OCI-LY3 (cell line): ENCODE results near the gene MUC6.

Experiments
- H2AFZ ChIP-seq: fragments of 200-600, 300-600 bp; shearing (Covaris generic); 2 replicates; pipeline ENCODE4 v1.6.0; 2014; ENCODE audit warnings: antibody characterized with exemption, low read depth, low read length
- H3K27ac ChIP-seq: fragments of 200-600, 300-600 bp; sonication (generic); 2 replicates; pipeline ENCODE4 v1.5.1; 2014; ENCODE audit warnings: mild to moderate bottlenecking, low read length, moderate library complexity, mixed read lengths
- H3K27me3 ChIP-seq: fragments of 200-600, 300-600 bp; sonication (generic); 2 replicates; pipeline ENCODE4 v1.6.1; 2014; ENCODE audit warnings: low read depth, low read length, mixed read lengths
- H3K36me3 ChIP-seq: fragments of 200-600, 300-600 bp; sonication (generic); replicated peaks from 2 replicates; pipeline ENCODE3; 2014; ENCODE audit warnings: low read depth, low read length, mixed read lengths
- H3K4me1 ChIP-seq: fragments of 300-600, 200-600 bp; sonication (generic); 2 replicates; pipeline ENCODE4 v1.6.1; 2014; ENCODE audit warnings: low read length, mixed read lengths
- H3K4me2 ChIP-seq: fragments of 200-600, 300-600 bp; sonication (generic); 2 replicates; pipeline ENCODE4 v1.6.1; 2014; ENCODE audit warnings: low read length, mixed read lengths
- H3K4me3 ChIP-seq: fragments of 300-600, 200-600 bp; sonication (generic); 2 replicates; pipeline ENCODE4 v1.5.1; 2014; ENCODE audit warnings: antibody characterized with exemption, mild to moderate bottlenecking, low read length, moderate library complexity
- H3K79me2 ChIP-seq: fragments of 300-600, 200-600 bp; shearing (Covaris generic); 2 replicates; pipeline ENCODE4 v1.6.1; 2014; ENCODE audit warnings: mild to moderate bottlenecking, low read length, mixed read lengths
- H3K9ac ChIP-seq: fragments of 300-600, 200-600 bp; shearing (Covaris generic); 2 replicates; pipeline ENCODE4 v1.6.0; 2014; ENCODE audit warnings: mild to moderate bottlenecking, low read length, moderate library complexity
- H3K9me3 ChIP-seq: fragments of 200-600, 300-600 bp; shearing (Covaris generic); 2 replicates; pipeline ENCODE4 v1.6.1; 2014; ENCODE audit warnings: low read length, mixed read lengths; ENCODE audit not compliant: insufficient read depth
- H4K20me1 ChIP-seq: fragments of 200-600, 300-600 bp; sonication (generic); 2 replicates; pipeline ENCODE4 v1.6.1; 2016; ENCODE audit warnings: low read length, mixed read lengths; ENCODE audit not compliant: insufficient read depth
- CTCF ChIP-seq: fragments of 200-600, 300-600 bp; sonication (generic); IDR thresholded peaks from 2 replicates; pipeline ENCODE4 v1.5.1; 2014; ENCODE audit warnings: antibody characterized with exemption, low read length, low read depth
- EZH2phosphoT487 ChIP-seq: fragments of 200-600 bp; shearing (Covaris generic); IDR thresholded peaks from 2 replicates; pipeline ENCODE4 v1.6.1; 2018; ENCODE audit warnings: antibody characterized with exemption, mixed run types, low read depth

Gene MUC6

GRCh38 chr11:1083621-1084551 is 47.4 kb upstream of the MUC6 start:
- H2AFZ ChIP-seq: no peak overlapping the region
- no peak overlapping the region for H3K9ac ChIP-seq
- no peaks in the 10 kb centered on the region for H3K27me3 ChIP-seq
- no peaks in the 10 kb centered on the region for H3K36me3 ChIP-seq
- no peaks in the 10 kb centered on the region for H4K20me1 ChIP-seq
- H3K4me2 ChIP-seq: no peak overlapping the region
- H3K4me1 ChIP-seq: no peaks in the 10 kb centered on the region
- H3K79me2 ChIP-seq: no peaks in the 10 kb centered on the region
- no peaks in the 10 kb centered on the region for H3K9me3 ChIP-seq
- TF ChIP-seq EZH2phosphoT487 (no peak), CTCF (no peak)
- no peak overlapping the region for H3K27ac ChIP-seq
- no peak overlapping the region for H3K4me3 ChIP-seq

- no peaks in the 10 kb centered on the region for H3K27me3 ChIP-seq
- no peak overlapping the region for H3K27ac ChIP-seq
- H3K79me2 ChIP-seq: no peaks in the 10 kb centered on the region
- H4K20me1 ChIP-seq: no peaks in the 10 kb centered on the region
- H3K4me1 ChIP-seq: no peaks in the 10 kb centered on the region
- H3K4me3 ChIP-seq: no peak overlapping the region
- H3K4me2 ChIP-seq: no peak overlapping the region
- no peaks in the 10 kb centered on the region for H3K36me3 ChIP-seq
- no peak overlapping the region for H3K9ac ChIP-seq
- H2AFZ ChIP-seq: no peak overlapping the region
- no peaks in the 10 kb centered on the region for H3K9me3 ChIP-seq
- TF ChIP-seq EZH2phosphoT487 (no peak), CTCF (no peak)
Observed at GRCh38 chr11:1082728-1083620, 46.5 kb upstream of the MUC6 start.

- no peak overlapping the region for H3K4me3 ChIP-seq
- H4K20me1 ChIP-seq: no peaks in the 10 kb centered on the region
- H3K79me2 ChIP-seq: no peaks in the 10 kb centered on the region
- no peak overlapping the region for H2AFZ ChIP-seq
- H3K27ac ChIP-seq: no peak overlapping the region
- no peaks in the 10 kb centered on the region for H3K4me1 ChIP-seq
- H3K9ac ChIP-seq: no peak overlapping the region
- H3K27me3 ChIP-seq: no peaks in the 10 kb centered on the region
- H3K9me3 ChIP-seq: no peaks in the 10 kb centered on the region
- no peak overlapping the region for H3K4me2 ChIP-seq
- no peaks in the 10 kb centered on the region for H3K36me3 ChIP-seq
- TF ChIP-seq CTCF: no peak
Observed at GRCh38 chr11:1082346-1082727, 45.8 kb upstream of the MUC6 start.

GRCh38 chr11:1081601-1082311 is 45.2 kb upstream of the MUC6 start:
- Histone ChIP-seq H3K4me2 (no peak overlapping the region), H4K20me1 (no peaks in the 10 kb centered on the region), H3K9ac (no peak overlapping the region), H2AFZ (no peak overlapping the region), H3K4me3 (no peak overlapping the region), H3K36me3 (no peaks in the 10 kb centered on the region), H3K27ac (no peak overlapping the region), H3K79me2 (no peaks in the 10 kb centered on the region), H3K9me3 (no peaks in the 10 kb centered on the region), H3K27me3 (no peaks in the 10 kb centered on the region), H3K4me1 (no peaks in the 10 kb centered on the region)
- TF ChIP-seq CTCF: no peak
- TF ChIP-seq EZH2phosphoT487: no peak
